Nephron progenitor cell (in vitro differentiated cells): ENCODE results near the gene CTPS1.
A peak's percentile ranks its signal among the peaks of the same experiment; 100 is the strongest.

ENCODE experiments used
- DNase-seq: peaks from one replicate; pipeline ENCODE4 v3.0.0; 2021
- H3K27ac Mint-ChIP-seq: 2 replicates; pipeline ENCODE4 v1.8.0; 2021; ENCODE audit warnings: mild to moderate bottlenecking, moderate library complexity, mixed read lengths
- H3K27me3 Mint-ChIP-seq: 2 replicates; pipeline ENCODE4 v1.8.0; 2021; ENCODE audit warnings: mild to moderate bottlenecking, low read depth, mixed read lengths; ENCODE audit not compliant: poor library complexity
- H3K36me3 Mint-ChIP-seq: 2 replicates; pipeline ENCODE4 v1.8.0; 2021; ENCODE audit warnings: low read depth, mixed read lengths
- H3K4me1 Mint-ChIP-seq: 2 replicates; pipeline ENCODE4 v1.8.0; 2021; ENCODE audit warnings: mixed read lengths
- H3K4me3 Mint-ChIP-seq: 2 replicates; pipeline ENCODE4 v1.8.0; 2021; ENCODE audit warnings: mild to moderate bottlenecking, moderate library complexity, mixed read lengths
- H3K9me3 Mint-ChIP-seq: 2 replicates; pipeline ENCODE4 v1.8.0; 2021; ENCODE audit warnings: mild to moderate bottlenecking, moderate library complexity, mixed read lengths
- TF ChIP-seq, protein P1 (sequence below): fragments of 200-600 bp; sonication (generic); IDR thresholded peaks from 2 replicates; pipeline ENCODE4 v1.5.0; 2021; ENCODE audit warnings: antibody characterized with exemption

CTPS1 gene

DNA sequence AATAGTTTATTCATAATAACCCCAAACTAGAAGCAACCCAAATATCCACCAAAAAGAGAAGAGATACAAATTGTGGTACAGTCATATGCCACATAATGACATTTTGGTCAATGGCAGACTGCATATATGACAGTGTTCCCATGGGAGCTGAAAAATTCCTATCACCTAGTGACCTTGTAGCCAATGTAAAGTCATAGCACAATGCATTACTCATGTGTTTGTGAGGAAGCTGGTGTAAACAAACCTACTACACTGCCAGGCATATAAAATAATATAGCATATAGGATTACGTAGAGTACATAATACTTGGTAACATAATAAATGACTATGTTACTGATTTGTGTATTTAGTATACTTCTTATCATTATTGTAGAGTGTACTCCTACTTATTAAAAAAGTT lies 71.5 kb downstream of the CTPS1 start:
- H3K4me3 Mint-ChIP-seq = no peak overlapping the region
- TF ChIP-seq, protein P1, sequence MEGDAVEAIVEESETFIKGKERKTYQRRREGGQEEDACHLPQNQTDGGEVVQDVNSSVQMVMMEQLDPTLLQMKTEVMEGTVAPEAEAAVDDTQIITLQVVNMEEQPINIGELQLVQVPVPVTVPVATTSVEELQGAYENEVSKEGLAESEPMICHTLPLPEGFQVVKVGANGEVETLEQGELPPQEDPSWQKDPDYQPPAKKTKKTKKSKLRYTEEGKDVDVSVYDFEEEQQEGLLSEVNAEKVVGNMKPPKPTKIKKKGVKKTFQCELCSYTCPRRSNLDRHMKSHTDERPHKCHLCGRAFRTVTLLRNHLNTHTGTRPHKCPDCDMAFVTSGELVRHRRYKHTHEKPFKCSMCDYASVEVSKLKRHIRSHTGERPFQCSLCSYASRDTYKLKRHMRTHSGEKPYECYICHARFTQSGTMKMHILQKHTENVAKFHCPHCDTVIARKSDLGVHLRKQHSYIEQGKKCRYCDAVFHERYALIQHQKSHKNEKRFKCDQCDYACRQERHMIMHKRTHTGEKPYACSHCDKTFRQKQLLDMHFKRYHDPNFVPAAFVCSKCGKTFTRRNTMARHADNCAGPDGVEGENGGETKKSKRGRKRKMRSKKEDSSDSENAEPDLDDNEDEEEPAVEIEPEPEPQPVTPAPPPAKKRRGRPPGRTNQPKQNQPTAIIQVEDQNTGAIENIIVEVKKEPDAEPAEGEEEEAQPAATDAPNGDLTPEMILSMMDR = no peak
- H3K4me1 Mint-ChIP-seq = no peaks in the 10 kb centered on the region
- no peaks in the 10 kb centered on the region for H3K27me3 Mint-ChIP-seq
- no peak for DNase-seq
- no peaks in the 10 kb centered on the region for H3K9me3 Mint-ChIP-seq
- H3K27ac Mint-ChIP-seq = no peak overlapping the region
- H3K36me3 Mint-ChIP-seq = peaks cover 73% of the 10 kb centered on the region

- H3K4me1 Mint-ChIP-seq = no peaks in the 10 kb centered on the region
- TF ChIP-seq, protein P1 = no peak
- H3K27ac Mint-ChIP-seq = peak overlapping the region; percentile 91
- DNase-seq = no peak
- H3K36me3 Mint-ChIP-seq = peaks cover 75% of the 10 kb centered on the region
- H3K4me3 Mint-ChIP-seq = no peak overlapping the region
- no peaks in the 10 kb centered on the region for H3K27me3 Mint-ChIP-seq
- no peaks in the 10 kb centered on the region for H3K9me3 Mint-ChIP-seq
Measured at GRCh38 chr1:41053316-41053715, 73.8 kb downstream of the CTPS1 start.

GRCh38 chr1:41056907-41057306 lies 77.4 kb downstream of the CTPS1 start:
- no peak overlapping the region for H3K4me3 Mint-ChIP-seq
- H3K27ac Mint-ChIP-seq = no peak overlapping the region
- H3K36me3 Mint-ChIP-seq = peaks cover 91% of the 10 kb centered on the region
- H3K27me3 Mint-ChIP-seq = peaks cover 2% of the 10 kb centered on the region
- H3K4me1 Mint-ChIP-seq = no peaks in the 10 kb centered on the region
- no peak for DNase-seq
- peaks cover 33% of the 10 kb centered on the region for H3K9me3 Mint-ChIP-seq
- TF ChIP-seq, protein P1 = no peak
